Measurements from ENCODE around the gene AATF.

- TF ChIP-seq, protein P1, sequence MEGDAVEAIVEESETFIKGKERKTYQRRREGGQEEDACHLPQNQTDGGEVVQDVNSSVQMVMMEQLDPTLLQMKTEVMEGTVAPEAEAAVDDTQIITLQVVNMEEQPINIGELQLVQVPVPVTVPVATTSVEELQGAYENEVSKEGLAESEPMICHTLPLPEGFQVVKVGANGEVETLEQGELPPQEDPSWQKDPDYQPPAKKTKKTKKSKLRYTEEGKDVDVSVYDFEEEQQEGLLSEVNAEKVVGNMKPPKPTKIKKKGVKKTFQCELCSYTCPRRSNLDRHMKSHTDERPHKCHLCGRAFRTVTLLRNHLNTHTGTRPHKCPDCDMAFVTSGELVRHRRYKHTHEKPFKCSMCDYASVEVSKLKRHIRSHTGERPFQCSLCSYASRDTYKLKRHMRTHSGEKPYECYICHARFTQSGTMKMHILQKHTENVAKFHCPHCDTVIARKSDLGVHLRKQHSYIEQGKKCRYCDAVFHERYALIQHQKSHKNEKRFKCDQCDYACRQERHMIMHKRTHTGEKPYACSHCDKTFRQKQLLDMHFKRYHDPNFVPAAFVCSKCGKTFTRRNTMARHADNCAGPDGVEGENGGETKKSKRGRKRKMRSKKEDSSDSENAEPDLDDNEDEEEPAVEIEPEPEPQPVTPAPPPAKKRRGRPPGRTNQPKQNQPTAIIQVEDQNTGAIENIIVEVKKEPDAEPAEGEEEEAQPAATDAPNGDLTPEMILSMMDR (IDR thresholded peaks at IDR 0.05; ENCODE audit: insufficient read depth, low read length), result no peak
- TF ChIP-seq POLR2AphosphoS5 (IDR thresholded peaks at IDR 0.05; ENCODE audit: low read depth), result no peak
- TF ChIP-seq GABPA (IDR thresholded peaks at IDR 0.05; ENCODE audit: low read depth), result no peak
- TF ChIP-seq REST (IDR thresholded peaks at IDR 0.05; ENCODE audit: insufficient replicate concordance, low read depth), result no peak
Measured at GRCh38 chr17:37064206-37064605, 115.5 kb downstream of the AATF start.

All from HL-60 (cell line).